OCI-LY1 (cell line): ENCODE results near the gene CLEC4A.
"Not testable (repeated sequence)": the region's sequence is repeated elsewhere in the genome, so short reads cannot be mapped to it uniquely, and the experiment has no call there.

ENCODE experiments used
- EZH2 ChIP-seq: fragments of 200-600 bp; sonication (generic), shearing (Covaris generic); IDR thresholded peaks from 2 replicates; pipeline ENCODE4 v1.8.0; 2017; ENCODE audit warnings: borderline replicate concordance, mixed run types, mild to moderate bottlenecking, antibody characterized with exemption, low read length, moderate library complexity, mixed read lengths
- TF ChIP-seq, protein P1 (sequence below): fragments of 200-600 bp; sonication (generic), shearing (Covaris generic); IDR thresholded peaks from 2 replicates; pipeline ENCODE4 v1.5.1; 2017; ENCODE audit warnings: mild to moderate bottlenecking, antibody characterized with exemption, low read length, moderate library complexity, mixed read lengths

DNA sequence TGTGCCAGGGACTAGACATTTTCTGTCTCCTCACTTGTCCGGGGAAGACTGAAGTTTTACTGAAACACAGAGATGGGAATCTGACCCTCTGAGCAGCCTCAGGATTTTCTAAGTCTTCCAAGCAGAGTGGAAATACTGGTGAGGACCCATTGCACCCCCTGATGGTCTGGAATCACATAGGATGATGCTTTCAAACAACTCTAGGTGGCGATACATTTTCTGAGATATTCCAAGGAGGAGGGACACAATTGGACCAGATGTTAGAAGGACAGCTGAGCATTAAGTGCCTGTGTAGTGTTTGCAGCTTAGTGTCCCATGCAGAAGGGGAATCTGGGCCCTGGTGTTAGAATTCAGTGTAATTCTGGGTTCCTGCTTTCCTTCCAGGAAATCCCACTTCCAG is 64.7 kb downstream of the CLEC4A start:
- TF ChIP-seq, protein P1, sequence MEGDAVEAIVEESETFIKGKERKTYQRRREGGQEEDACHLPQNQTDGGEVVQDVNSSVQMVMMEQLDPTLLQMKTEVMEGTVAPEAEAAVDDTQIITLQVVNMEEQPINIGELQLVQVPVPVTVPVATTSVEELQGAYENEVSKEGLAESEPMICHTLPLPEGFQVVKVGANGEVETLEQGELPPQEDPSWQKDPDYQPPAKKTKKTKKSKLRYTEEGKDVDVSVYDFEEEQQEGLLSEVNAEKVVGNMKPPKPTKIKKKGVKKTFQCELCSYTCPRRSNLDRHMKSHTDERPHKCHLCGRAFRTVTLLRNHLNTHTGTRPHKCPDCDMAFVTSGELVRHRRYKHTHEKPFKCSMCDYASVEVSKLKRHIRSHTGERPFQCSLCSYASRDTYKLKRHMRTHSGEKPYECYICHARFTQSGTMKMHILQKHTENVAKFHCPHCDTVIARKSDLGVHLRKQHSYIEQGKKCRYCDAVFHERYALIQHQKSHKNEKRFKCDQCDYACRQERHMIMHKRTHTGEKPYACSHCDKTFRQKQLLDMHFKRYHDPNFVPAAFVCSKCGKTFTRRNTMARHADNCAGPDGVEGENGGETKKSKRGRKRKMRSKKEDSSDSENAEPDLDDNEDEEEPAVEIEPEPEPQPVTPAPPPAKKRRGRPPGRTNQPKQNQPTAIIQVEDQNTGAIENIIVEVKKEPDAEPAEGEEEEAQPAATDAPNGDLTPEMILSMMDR = not testable (repeated sequence)
- not testable (repeated sequence) for TF ChIP-seq EZH2
